B cell (primary cell): Measurements from ENCODE around the gene ORC5. TPM values are rescaled to one million over a fixed set of nuclear protein-coding genes. Genes with fewer than 3 reads are reported as not detected.

Experiments used
- ATAC-seq: fragments of 200-7000 bp; cut with Tn5 transposase; one replicate; pipeline ENCODE4 v1.10.0; 2021; ENCODE audit warnings: low read depth, mild to moderate bottlenecking, moderate number of reproducible peaks, moderate library complexity
- CTCF ChIA-PET: fragments of 350-600 bp; sonication (Branson Sonifier 250); formaldehyde crosslinking; loops from one replicate; lab custom pipeline; 2021; ENCODE audit warnings: antibody characterized with exemption, inconsistent platforms; lab: Charles Lee
- POLR2A ChIA-PET: fragments of 350-600 bp; sonication (Branson Sonifier 250); formaldehyde crosslinking; loops from one replicate; lab custom pipeline; 2021; ENCODE audit warnings: antibody characterized with exemption; lab: Charles Lee
- DNase-seq: peaks from one replicate; pipeline ENCODE4 v3.0.0; 2013
- H2AFZ ChIP-seq: 2 replicates; pipeline ENCODE4 v1.6.1; 2012; ENCODE audit warnings: mild to moderate bottlenecking, low read depth, low read length; ENCODE audit not compliant: insufficient read depth, poor library complexity, severe bottlenecking
- H3K27ac ChIP-seq, 2 donors: 1 replicate in 1 of 2; 2 replicates in 1 of 2; pipeline ENCODE4 v1.5.1; 2012 to 2013; ENCODE audit warnings: low read length in 2 of 2, mild to moderate bottlenecking in 2 of 2, moderate library complexity in 1 of 2
- H3K27me3 ChIP-seq, 4 experiments: fragments of 200-600 bp in 1 of 4; sonication (generic) in 1 of 4; replicated peaks in 1 of 4; 1 replicate in 2 of 4; 2 replicates in 2 of 4; pipeline versions ENCODE4 v1.6.1 to v1.7.0; 2013 to 2016; ENCODE audit warnings: low read length in 3 of 4, mild to moderate bottlenecking in 2 of 4, mixed read lengths in 1 of 4, moderate library complexity in 1 of 4; ENCODE audit not compliant: insufficient read depth in 4 of 4, control insufficient read depth in 3 of 4; ENCODE audit errors: control extremely low read depth in 1 of 4
- H3K36me3 ChIP-seq, 2 experiments: replicated peaks in 1 of 2; 1 replicate in 1 of 2; 2 replicates in 1 of 2; pipeline versions ENCODE4 v1.6.1 to v1.7.1; 2013; ENCODE audit warnings: low read length in 1 of 2; ENCODE audit not compliant: insufficient read depth in 2 of 2, control insufficient read depth in 1 of 2; ENCODE audit errors: control extremely low read depth in 1 of 2, extremely low read depth in 1 of 2
- H3K4me1 ChIP-seq, 2 donors: fragments of 200-600 bp in 1 of 2; sonication (generic) in 1 of 2; 1 replicate in 1 of 2; 2 replicates in 1 of 2; pipeline versions ENCODE4 v1.5.1 to v1.6.1; 2013 to 2017; ENCODE audit warnings: low read length in 2 of 2; ENCODE audit not compliant: control insufficient read depth in 2 of 2, insufficient read depth in 2 of 2
- H3K4me2 ChIP-seq: replicated peaks from 2 replicates; pipeline ENCODE3; 2012; ENCODE audit warnings: mild to moderate bottlenecking, low read depth, low read length; ENCODE audit not compliant: poor library complexity, severe bottlenecking
- H3K4me3 ChIP-seq, 5 experiments: fragments of 200-600 bp in 1 of 5; sonication (generic) in 1 of 5; 1 replicate in 3 of 5; 2 replicates in 2 of 5; pipeline versions ENCODE4 v1.5.1 to v1.7.0; 2011 to 2016; ENCODE audit warnings: low read length in 4 of 5, mild to moderate bottlenecking in 4 of 5, low read depth in 2 of 5, control low read depth in 1 of 5, moderate library complexity in 1 of 5; ENCODE audit not compliant: insufficient read depth in 1 of 5; ENCODE audit errors: control extremely low read depth in 1 of 5, extremely low read depth in 1 of 5
- H3K79me2 ChIP-seq: fragments of 200-600 bp; sonication (generic); one replicate; pipeline ENCODE4 v1.6.0; 2016; ENCODE audit warnings: low read length; ENCODE audit not compliant: control insufficient read depth, insufficient read depth
- H3K9ac ChIP-seq: fragments of 200-600 bp; sonication (generic); 2 replicates; pipeline ENCODE4 v1.6.1; 2017; ENCODE audit warnings: mild to moderate bottlenecking, low read length, moderate library complexity
- H3K9me3 ChIP-seq, 3 donors: one replicate each; pipeline versions ENCODE4 v1.6.1 to v1.7.1; 2013; ENCODE audit warnings: low read length in 2 of 3; ENCODE audit not compliant: control insufficient read depth in 2 of 3, insufficient read depth in 1 of 3; ENCODE audit errors: control extremely low read depth in 1 of 3
- H4K20me1 ChIP-seq: 2 replicates; pipeline ENCODE4 v1.6.0; 2012; ENCODE audit warnings: mild to moderate bottlenecking, low read length; ENCODE audit not compliant: insufficient read depth, control insufficient read depth, poor library complexity, severe bottlenecking
- H3K27ac Mint-ChIP-seq: one replicate; pipeline ENCODE4 v1.8.0; 2021; ENCODE audit warnings: mixed read lengths
- H3K27me3 Mint-ChIP-seq: one replicate; pipeline ENCODE4 v1.8.0; 2021; ENCODE audit warnings: mixed read lengths
- H3K4me1 Mint-ChIP-seq: one replicate; pipeline ENCODE4 v1.8.0; 2021; ENCODE audit warnings: mixed read lengths
- H3K4me3 Mint-ChIP-seq: one replicate; pipeline ENCODE4 v1.8.0; 2021; ENCODE audit warnings: mixed read lengths
- H3K9me3 Mint-ChIP-seq: one replicate; pipeline ENCODE4 v1.8.0; 2022; ENCODE audit warnings: mixed read lengths; ENCODE audit not compliant: insufficient read depth
- CTCF ChIP-seq: fragments of 200-600 bp; IDR thresholded peaks from one replicate; pipeline ENCODE4 v1.8.0; 2022; ENCODE audit warnings: antibody characterized with exemption, mild to moderate bottlenecking
- EZH2 ChIP-seq: IDR thresholded peaks from 2 replicates; pipeline ENCODE4 v1.6.1; 2012; ENCODE audit warnings: borderline replicate concordance, low read depth, mild to moderate bottlenecking, moderate library complexity, low read length; ENCODE audit not compliant: insufficient read depth, poor library complexity, severe bottlenecking
- WGBS: methylation state at CpG from one replicate; pipeline ENCODE4 v1.1.5; 2013; ENCODE audit warnings: missing lambda C conversion rate; ENCODE audit not compliant: insufficient coverage; 5-methylcytosine and 5-hydroxymethylcytosine counted together
- intact Hi-C: fragments of 100-400 bp; cut with micrococcal nuclease; formaldehyde crosslinking; loops from one replicate; pipeline ENCODE4 v1.10.0; 2022
- polyA plus RNA-seq: library from polyadenylated mRNA; depleted of rRNA; stranded (reverse); fragments of >200 nt; gene quantifications from 2 replicates; pipeline ENCODE4 v1.2.3, GENCODE V29; 2012
- total RNA-seq, 2 donors: library from RNA; stranded (reverse); fragments of 120-200 nt in 1 of 2; gene quantifications; 1 replicate in 1 of 2; 2 replicates in 1 of 2; pipeline versions ENCODE4 v1.2.3 to v1.2.4, GENCODE V29; 2013 to 2022

Gene ORC5
- total and polyA plus RNA-seq, 2 donors (not counting 1 experiment from before 2014, with no cell fraction given): 6.8 to 20.2 TPM

GRCh38 chr7:104231054-104232046 is 23.5 kb upstream of the ORC5 start:
- Mint-ChIP-seq H3K27me3 (peaks cover 28% of the 10 kb centered on the region), H3K27ac (no peak overlapping the region), H3K4me1 (peaks cover 1% of the 10 kb centered on the region), H3K4me3 (no peak overlapping the region), H3K9me3 (no peaks in the 10 kb centered on the region)
- Histone ChIP-seq H3K4me1 (no peaks in the 10 kb centered on the region), H3K79me2 (no peaks in the 10 kb centered on the region), H3K27ac (no peak overlapping the region), H3K27me3 (peaks cover 0 to 18% (median 5%) of the 10 kb centered on the region in 4 experiments), H2AFZ (peak overlapping the region; percentile 45), H3K9ac (no peak overlapping the region), H3K4me3 (no peak overlapping the region), H3K4me2 (no peak overlapping the region), H4K20me1 (no peaks in the 10 kb centered on the region), H3K36me3 (no peaks in the 10 kb centered on the region), H3K9me3 (no peaks in the 10 kb centered on the region)
- ATAC-seq (peak; percentile 64), DNase-seq (peak; percentile 57)
- TF ChIP-seq CTCF (peak; percentile 85), EZH2 (no peak)
- 24% methylated on average over 22 of the region's 29 CpGs for WGBS
- ChIA-PET POLR2A (no interaction called here), CTCF (interaction anchor here (0.8 to 3.3 kb wide), 12 partner anchors 9 to 688 kb away, joined by 3 to 30 read pairs (median 5); no protein-coding TSS in a partner anchor)
- intact Hi-C loops: loop anchor here (5.0 kb wide), 1 partner anchor 1356 kb away; no protein-coding TSS in a partner anchor
